T-cell (primary cell): Measurements from ENCODE around the gene KLF1. TPM values are rescaled to one million over a fixed set of nuclear protein-coding genes. Genes with fewer than 3 reads are reported as not detected.
A peak's percentile ranks its signal among the peaks of the same experiment; 100 is the strongest.

Source experiments
- ATAC-seq, 4 experiments: fragments of 200-7000 bp in 3 of 4; fragments of 150-1000 bp in 1 of 4; cut with Tn5 transposase; replicated peaks in 1 of 4; 1 replicate in 3 of 4; 2 replicates in 1 of 4; pipeline ENCODE4 v1.10.0; 2021; ENCODE audit warnings: moderate library complexity in 3 of 4, mild to moderate bottlenecking in 2 of 4, moderate number of reproducible peaks in 1 of 4
- CTCF ChIA-PET, 2 donors: fragments of 300-600 bp; sonication (Branson Sonifier 250); formaldehyde crosslinking; loops; one replicate each; lab custom pipeline; 2022; ENCODE audit warnings: antibody characterized with exemption in 2 of 2; lab: Charles Lee
- POLR2A ChIA-PET, 2 donors: fragments of 300-600 bp; sonication (Branson Sonifier 250); formaldehyde crosslinking; loops; one replicate each; lab custom pipeline; 2022; ENCODE audit warnings: antibody characterized with exemption in 2 of 2; lab: Charles Lee
- DNase-seq, 35 experiments: peaks; one replicate each; pipeline versions ENCODE4 v3.0.0 to v3.0.0-alpha.2; 2013 to 2023
- H3K27ac ChIP-seq: one replicate; pipeline ENCODE4 v1.5.1; 2013; ENCODE audit warnings: low read length
- H3K27me3 ChIP-seq, 2 experiments: replicated peaks in 1 of 2; 1 replicate in 1 of 2; 2 replicates in 1 of 2; pipeline versions ENCODE4 v1.6.1 to v1.7.0; 2013; ENCODE audit warnings: low read length in 1 of 2, mixed read lengths in 1 of 2; ENCODE audit not compliant: control insufficient read depth in 2 of 2, insufficient read depth in 2 of 2; ENCODE audit errors: extremely low read depth in 1 of 2
- H3K36me3 ChIP-seq, 2 donors: 1 replicate in 1 of 2; 2 replicates in 1 of 2; pipeline versions ENCODE4 v1.6.1 to v1.7.0; 2013; ENCODE audit warnings: low read length in 1 of 2; ENCODE audit not compliant: control insufficient read depth in 2 of 2, insufficient read depth in 1 of 2; ENCODE audit errors: extremely low read depth in 1 of 2
- H3K4me1 ChIP-seq, 2 experiments: 1 replicate in 1 of 2; 2 replicates in 1 of 2; pipeline versions ENCODE4 v1.6.1 to v1.7.0; 2013; ENCODE audit warnings: low read length in 2 of 2, mixed read lengths in 1 of 2; ENCODE audit not compliant: insufficient read depth in 2 of 2, control insufficient read depth in 1 of 2; ENCODE audit errors: extremely low read depth in 1 of 2
- H3K4me3 ChIP-seq, 2 donors: 1 replicate in 1 of 2; 2 replicates in 1 of 2; pipeline versions ENCODE4 v1.5.1 to v1.7.0; 2013; ENCODE audit warnings: mild to moderate bottlenecking in 2 of 2, low read length in 1 of 2, moderate library complexity in 1 of 2; ENCODE audit not compliant: control insufficient read depth in 1 of 2; ENCODE audit errors: extremely low read depth in 1 of 2
- H3K9me3 ChIP-seq: 2 replicates; pipeline ENCODE4 v1.7.0; 2013
- H3K27ac Mint-ChIP-seq, 2 donors: one replicate each; pipeline ENCODE4 v1.8.0; 2020 to 2021; ENCODE audit warnings: mild to moderate bottlenecking in 2 of 2, mixed read lengths in 2 of 2
- H3K27me3 Mint-ChIP-seq, 2 donors: one replicate each; pipeline ENCODE4 v1.8.0; 2021 to 2022; ENCODE audit warnings: mixed read lengths in 2 of 2
- H3K36me3 Mint-ChIP-seq: one replicate; pipeline ENCODE4 v1.8.0; 2021; ENCODE audit warnings: mixed read lengths
- H3K4me1 Mint-ChIP-seq, 3 donors: one replicate each; pipeline ENCODE4 v1.8.0; 2020 to 2022; ENCODE audit warnings: mixed read lengths in 3 of 3, mild to moderate bottlenecking in 1 of 3
- H3K4me3 Mint-ChIP-seq, 3 donors: one replicate each; pipeline ENCODE4 v1.8.0; 2020 to 2022; ENCODE audit warnings: mild to moderate bottlenecking in 3 of 3, mixed read lengths in 3 of 3, moderate library complexity in 3 of 3
- H3K9me3 Mint-ChIP-seq, 3 donors: one replicate each; pipeline ENCODE4 v1.8.0; 2020 to 2022; ENCODE audit warnings: mixed read lengths in 3 of 3
- whole genome bisulfite sequencing: methylation state at CpG from one replicate; pipeline ENCODE4 v1.1.5; 2013; ENCODE audit warnings: missing lambda C conversion rate; ENCODE audit not compliant: insufficient coverage; 5-methylcytosine and 5-hydroxymethylcytosine counted together
- total RNA-seq, 35 experiments: library from RNA in 6 of 35; stranded (reverse) in 6 of 35; fragments of 120-200 nt in 1 of 35; gene quantifications; one replicate each; pipeline versions ENCODE4 v1.2.1 to v1.2.4 and lab custom pipeline; 2013 to 2026

Gene KLF1
- total RNA-seq, 5 donors from 2014 or later (not counting 1 experiment from before 2014, with no cell fraction given): 0.36 to 0.67 (median 0.38) TPM; not detected in 2

- Mint-ChIP-seq H3K9me3 (no peaks in the 10 kb centered on the region), H3K4me3 (peak overlapping the region; percentile 48 to 80 (median 49)), H3K4me1 (peaks cover 27 to 37% (median 29%) of the 10 kb centered on the region in 3 donors), H3K36me3 (no peaks in the 10 kb centered on the region), H3K27ac (peak overlapping the region; percentile 97), H3K27me3 (no peaks in the 10 kb centered on the region)
- Histone ChIP-seq H3K9me3 (no peaks in the 10 kb centered on the region), H3K27me3 (peaks cover 0 to 4% of the 10 kb centered on the region in 2 experiments), H3K4me1 (peaks cover 8 to 38% of the 10 kb centered on the region in 2 experiments), H3K36me3 (no peaks in the 10 kb centered on the region), H3K27ac (peak overlapping the region; percentile 72), H3K4me3 (no peak overlapping the region)
- peak; percentile 83 to 93 (median 93) for ATAC-seq
- 25% methylated on average over 4 of the region's 12 CpGs for WGBS
- peak; percentile 43 to 76 (median 61) for DNase-seq
- ChIA-PET CTCF (interaction anchor here (0.5 to 1.4 kb wide), 5 partner anchors 20 to 263 kb away, joined by 3 to 4 read pairs (median 3); no protein-coding TSS in a partner anchor), POLR2A (interaction anchor here (0.6 to 0.8 kb wide), 3 partner anchors 43 to 1174 kb away, joined by 3 to 9 read pairs (median 4); no protein-coding TSS in a partner anchor)
These were observed 27.1 kb upstream of the KLF1 start for GRCh38 chr19:12913851-12914690.

- H3K4me3 Mint-ChIP-seq: peak overlapping the region in 1 of 3 donors; percentile 80
- no peaks in the 10 kb centered on the region for H3K27me3 Mint-ChIP-seq
- H3K27ac ChIP-seq: peak overlapping the region; percentile 72
These were observed 26.1 kb upstream of the KLF1 start for GRCh38 chr19:12913011-12913561.

GRCh38 chr19:12912571-12912970, 25.6 kb upstream of the KLF1 start:
- H3K4me3 Mint-ChIP-seq: no peak overlapping the region
- ATAC-seq: no peak
- peak overlapping the region; percentile 34 to 69 for H3K27ac Mint-ChIP-seq
- Histone ChIP-seq H3K4me1 (peaks cover 8 to 27% of the 10 kb centered on the region in 2 experiments), H3K4me3 (no peak overlapping the region), H3K27ac (no peak overlapping the region), H3K9me3 (no peaks in the 10 kb centered on the region), H3K36me3 (no peaks in the 10 kb centered on the region), H3K27me3 (no peaks in the 10 kb centered on the region)
- no peaks in the 10 kb centered on the region for H3K9me3 Mint-ChIP-seq
- H3K36me3 Mint-ChIP-seq: no peaks in the 10 kb centered on the region
- CTCF ChIA-PET: interaction anchor here in 1 of 2 donors (0.7 kb wide), 1 partner anchor 21 kb away, joined by 4 read pairs; the partner anchor contains the start of gene GCDH
- DNase-seq: no peak
- no peaks in the 10 kb centered on the region for H3K27me3 Mint-ChIP-seq
- POLR2A ChIA-PET: interaction anchor here in 1 of 2 donors (0.7 kb wide), 1 partner anchor 28 kb away, joined by 3 read pairs; no protein-coding TSS in a partner anchor
- peaks cover 20 to 32% (median 25%) of the 10 kb centered on the region in 3 donors for H3K4me1 Mint-ChIP-seq
- WGBS: 100% methylated on average over 3 of the region's 4 CpGs

More at GRCh38 chr19:12913011-12913561, 26.1 kb upstream of the KLF1 start:
- no peak for DNase-seq
- Histone ChIP-seq H3K36me3 (no peaks in the 10 kb centered on the region), H3K9me3 (no peaks in the 10 kb centered on the region), H3K4me3 (no peak overlapping the region), H3K4me1 (peaks cover 8 to 28% of the 10 kb centered on the region in 2 experiments), H3K27me3 (peaks cover 0 to 2% of the 10 kb centered on the region in 2 experiments)
- Mint-ChIP-seq H3K4me1 (peaks cover 20 to 32% (median 25%) of the 10 kb centered on the region in 3 donors), H3K36me3 (no peaks in the 10 kb centered on the region), H3K9me3 (no peaks in the 10 kb centered on the region), H3K27ac (peak overlapping the region; percentile 97)
- POLR2A ChIA-PET: interaction anchor here (0.7 to 0.8 kb wide), 3 partner anchors 28 to 187 kb away, joined by 3 to 4 read pairs (median 3); no protein-coding TSS in a partner anchor
- 87% methylated on average over 21 of the region's 22 CpGs for WGBS
- ATAC-seq: no peak
- CTCF ChIA-PET: interaction anchor here (0.5 to 1.4 kb wide), 5 partner anchors 21 to 236 kb away, joined by 3 to 4 read pairs (median 3); partner anchors contain the start of gene GCDH (in 1 of the 2)

- no peaks in the 10 kb centered on the region for H3K36me3 Mint-ChIP-seq
- H3K27ac ChIP-seq: no peak overlapping the region
- H3K36me3 ChIP-seq: no peaks in the 10 kb centered on the region
- no peaks in the 10 kb centered on the region for H3K4me1 ChIP-seq
- H3K27me3 ChIP-seq: no peaks in the 10 kb centered on the region
- ChIA-PET CTCF (no interaction called here), POLR2A (no interaction called here)
- H3K4me3 Mint-ChIP-seq: no peak overlapping the region
- 94% methylated on average over 6 of the region's 9 CpGs for whole genome bisulfite sequencing
- no peak overlapping the region for H3K27ac Mint-ChIP-seq
- ATAC-seq: no peak
- DNase-seq: no peak
- H3K4me1 Mint-ChIP-seq: peaks cover 0 to 1% (median 0%) of the 10 kb centered on the region in 3 donors
- H3K9me3 ChIP-seq: no peaks in the 10 kb centered on the region
- no peaks in the 10 kb centered on the region for H3K27me3 Mint-ChIP-seq
- no peaks in the 10 kb centered on the region for H3K9me3 Mint-ChIP-seq
- H3K4me3 ChIP-seq: no peak overlapping the region
These were observed 20.2 kb upstream of the KLF1 start for GRCh38 chr19:12907166-12907565.

GRCh38 chr19:12899891-12900518, 13.0 kb upstream of the KLF1 start:
- ChIA-PET CTCF (no interaction called here), POLR2A (interaction anchor here (0.5 to 0.6 kb wide), 2 partner anchors 28 to 53 kb away, joined by 5 read pairs; no protein-coding TSS in a partner anchor)
- no peak for ATAC-seq
- H3K27ac Mint-ChIP-seq: no peak overlapping the region
- peaks cover 16 to 42% of the 10 kb centered on the region in 2 donors for H3K36me3 ChIP-seq
- no peaks in the 10 kb centered on the region for H3K9me3 Mint-ChIP-seq
- no peaks in the 10 kb centered on the region for H3K4me1 ChIP-seq
- H3K9me3 ChIP-seq: no peaks in the 10 kb centered on the region
- H3K27me3 ChIP-seq: no peaks in the 10 kb centered on the region
- H3K4me3 ChIP-seq: no peak overlapping the region
- H3K27ac ChIP-seq: no peak overlapping the region
- WGBS: 29% methylated on average over 7 of the region's 10 CpGs
- H3K36me3 Mint-ChIP-seq: peaks cover 16% of the 10 kb centered on the region
- DNase-seq: no peak
- H3K4me1 Mint-ChIP-seq: no peaks in the 10 kb centered on the region
- H3K27me3 Mint-ChIP-seq: no peaks in the 10 kb centered on the region
- H3K4me3 Mint-ChIP-seq: no peak overlapping the region

- H3K9me3 Mint-ChIP-seq: no peaks in the 10 kb centered on the region
- Histone ChIP-seq H3K36me3 (peaks cover 19 to 56% of the 10 kb centered on the region in 2 donors), H3K9me3 (no peaks in the 10 kb centered on the region), H3K27ac (no peak overlapping the region), H3K4me1 (peaks cover 6 to 9% of the 10 kb centered on the region in 2 experiments), H3K4me3 (no peak overlapping the region), H3K27me3 (no peaks in the 10 kb centered on the region)
- WGBS: 95% methylated on average over 16 of the region's 17 CpGs
- POLR2A ChIA-PET: no interaction called here
- H3K4me3 Mint-ChIP-seq: no peak overlapping the region
- ATAC-seq (no peak), DNase-seq (no peak)
- H3K27me3 Mint-ChIP-seq: no peaks in the 10 kb centered on the region
- CTCF ChIA-PET: no interaction called here
- H3K36me3 Mint-ChIP-seq: peaks cover 34% of the 10 kb centered on the region
- H3K27ac Mint-ChIP-seq: no peak overlapping the region
- peaks cover 9 to 12% (median 10%) of the 10 kb centered on the region in 3 donors for H3K4me1 Mint-ChIP-seq
These were observed 9.5 kb upstream of the KLF1 start for GRCh38 chr19:12896460-12896859.
